Fibroblast of skin of left biceps (primary cell): ENCODE data around the gene SLC24A4.

ENCODE experiments used
- DNase-seq, 2 experiments: peaks; one replicate each; pipeline ENCODE4 v3.0.0-alpha.2; 2013; ENCODE audit warnings: low read depth in 2 of 2

SLC24A4 gene

GRCh38 chr14:92546347-92547053 lies 223.5 kb downstream of the SLC24A4 start:
- no peak for DNase-seq

- DNase-seq = no peak
These were observed 226.3 kb downstream of the SLC24A4 start for GRCh38 chr14:92549105-92549858.

GRCh38 chr14:92549859-92550230 lies 226.9 kb downstream of the SLC24A4 start:
- DNase-seq = no peak
